Measurements from ENCODE around the gene TPST2. TPM values are rescaled to one million over a fixed set of nuclear protein-coding genes. Genes with fewer than 3 reads are reported as not detected.

Gene TPST2
- total and polyA plus RNA-seq, 8 donors, result 91.4 to 534 (median 175) TPM

DNA sequence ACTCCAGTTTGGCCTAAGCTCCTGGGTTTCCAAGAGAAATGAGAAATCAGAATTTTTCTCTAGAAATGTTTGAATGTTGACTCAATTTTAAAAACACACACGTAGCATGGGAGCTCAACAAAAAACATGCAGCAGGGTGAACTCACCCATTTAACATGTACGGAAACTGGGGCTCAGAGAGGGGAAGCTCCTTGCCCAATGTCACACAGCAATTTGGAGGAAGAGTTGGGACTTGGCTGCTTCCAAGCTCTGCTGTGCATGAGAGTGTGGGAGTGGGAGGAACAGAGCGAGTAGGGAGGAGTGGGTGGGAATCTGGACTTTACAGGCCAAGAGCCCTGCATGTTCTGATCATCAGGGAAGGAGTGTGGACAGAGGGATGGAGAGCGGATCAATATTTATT is 5.9 kb downstream of the TPST2 start:
- Histone ChIP-seq H3K27me3 (no peaks in the 10 kb centered on the region), H3K9me3 (no peaks in the 10 kb centered on the region), H3K36me3 (no peaks in the 10 kb centered on the region), H3K4me1 (peaks cover 0 to 17% (median 0%) of the 10 kb centered on the region in 3 donors), H3K27ac (no peak overlapping the region), H3K4me3 (no peak overlapping the region)
- FAIRE-seq (no peak), DNase-seq (no peak), ATAC-seq (no peak)
- TF ChIP-seq CTCF (IDR thresholded peaks at IDR 0.05), result no peak
- 67 to 77% methylated on average over 4 of the region's 4 CpGs for WGBS, 2 donors
- intact Hi-C loops (cut with DNase I), result no loop called here

DNA sequence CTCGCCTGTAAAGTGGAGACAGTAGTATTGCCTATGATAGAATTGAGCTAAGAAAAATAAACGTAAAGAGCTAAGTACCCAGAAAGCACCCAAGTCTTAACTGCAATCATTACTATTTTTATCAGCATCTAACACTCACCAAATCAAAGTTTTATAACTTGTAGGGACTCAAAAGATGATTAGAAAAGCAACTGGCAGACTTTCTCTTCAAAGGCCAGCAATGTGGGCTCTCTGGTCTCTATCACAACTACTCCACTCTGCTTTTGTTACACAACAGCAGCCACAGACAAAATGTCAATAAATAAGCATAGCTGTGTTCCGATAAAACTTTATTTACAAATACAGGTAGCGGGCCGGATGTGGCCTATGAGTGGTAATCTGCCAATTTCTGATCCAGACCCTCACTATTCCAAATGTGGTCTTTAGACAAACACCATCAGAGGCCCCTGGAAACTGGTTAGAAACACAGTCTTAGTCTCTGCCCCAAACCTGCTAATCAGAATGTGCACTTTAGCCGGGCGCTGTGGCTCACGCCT is 8.2 kb downstream of the TPST2 start:
- FAIRE-seq (no peak), DNase-seq (no peak), ATAC-seq (no peak)
- Histone ChIP-seq H3K27me3 (no peaks in the 10 kb centered on the region), H3K27ac (no peak overlapping the region), H3K36me3 (no peaks in the 10 kb centered on the region), H3K9me3 (no peaks in the 10 kb centered on the region), H3K4me3 (no peak overlapping the region), H3K4me1 (peaks cover 0 to 12% (median 0%) of the 10 kb centered on the region in 3 donors)
- intact Hi-C loops (cut with DNase I), result no loop called here
- 96 to 97% methylated on average over 8 of the region's 8 CpGs for WGBS, 2 donors
- TF ChIP-seq CTCF (IDR thresholded peaks at IDR 0.05), result no peak

- WGBS, 2 donors, result 42 to 78% methylated on average over 1 of the region's 1 CpG
- no peak overlapping the region for H3K27ac ChIP-seq
- peaks cover 0 to 9% (median 0%) of the 10 kb centered on the region in 3 donors for H3K4me1 ChIP-seq
- no peaks in the 10 kb centered on the region for H3K27me3 ChIP-seq
- FAIRE-seq (no peak), ATAC-seq (no peak), DNase-seq (no peak)
- no peaks in the 10 kb centered on the region for H3K36me3 ChIP-seq
- H3K4me3 ChIP-seq, result no peak overlapping the region
- H3K9me3 ChIP-seq, result no peaks in the 10 kb centered on the region
- intact Hi-C loops (cut with DNase I), result no loop called here
- no peak for TF ChIP-seq CTCF (IDR thresholded peaks at IDR 0.05)
Measured at GRCh38 chr22:26581026-26581425, 8.9 kb downstream of the TPST2 start.

- WGBS, 2 donors, result 83% methylated on average over 13 of the region's 13 CpGs
- DNase-seq, result no peak
Measured at GRCh38 chr22:26580240-26580962, 9.5 kb downstream of the TPST2 start.

More at GRCh38 chr22:26580240-26580962, 9.5 kb downstream of the TPST2 start:
- FAIRE-seq, result no peak
- no peaks in the 10 kb centered on the region for H3K27me3 ChIP-seq
- no peak overlapping the region for H3K27ac ChIP-seq
- peaks cover 0 to 5% (median 0%) of the 10 kb centered on the region in 3 donors for H3K4me1 ChIP-seq
- intact Hi-C loops (cut with DNase I), result no loop called here
- TF ChIP-seq CTCF (IDR thresholded peaks at IDR 0.05), result no peak
- no peak for ATAC-seq
- H3K36me3 ChIP-seq, result no peaks in the 10 kb centered on the region
- no peak overlapping the region for H3K4me3 ChIP-seq
- H3K9me3 ChIP-seq, result no peaks in the 10 kb centered on the region

All from pancreas (tissue), 10 donors.